ENCODE data around the gene AIMP2. TPM values are rescaled to one million over a fixed set of nuclear protein-coding genes. Genes with fewer than 3 reads are reported as not detected.
A peak's percentile ranks its signal among the peaks of the same experiment; 100 is the strongest.
"Not testable (repeated sequence)": the region's sequence is repeated elsewhere in the genome, so short reads cannot be mapped to it uniquely, and the experiment has no call there.

AIMP2 gene
- total RNA-seq, 1 experiment from 2014 or later, result 67.5 TPM

GRCh38 chr7:6035686-6036085, 26.6 kb downstream of the AIMP2 start:
- Histone ChIP-seq H3K4me1 (no peaks in the 10 kb centered on the region), H3K4me3 (no peak overlapping the region), H3K27me3 (no peaks in the 10 kb centered on the region), H3K36me3 (peaks cover 68% of the 10 kb centered on the region), H3K9me3 (replicated peaks) (no peaks in the 10 kb centered on the region), H3K27ac (no peak overlapping the region)
- DNase-seq, result no peak

DNA sequence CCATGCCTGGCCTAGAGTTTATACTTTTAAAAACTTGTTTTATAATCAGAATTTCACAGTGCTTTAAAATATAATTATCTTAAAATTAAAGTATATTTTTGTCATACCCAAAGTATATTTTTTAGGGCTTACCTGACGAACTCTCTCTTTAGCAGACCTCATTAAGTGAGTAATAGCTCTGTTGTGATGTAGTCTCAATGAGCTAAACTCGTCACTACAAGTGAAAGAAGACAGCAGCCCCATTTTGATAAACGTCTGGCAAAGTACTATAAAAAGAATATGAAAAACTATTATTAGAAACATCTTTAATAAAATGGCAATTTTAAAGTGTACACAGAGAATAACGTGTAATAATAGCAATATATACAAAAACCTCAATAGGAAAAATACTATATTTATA, 40.7 kb downstream of the AIMP2 start:
- H3K27ac ChIP-seq, result no peak overlapping the region
- no peaks in the 10 kb centered on the region for H3K27me3 ChIP-seq
- no peak overlapping the region for H3K4me3 ChIP-seq
- no peaks in the 10 kb centered on the region for H3K4me1 ChIP-seq
- DNase-seq, result no peak
- H3K36me3 ChIP-seq, result peaks cover 60% of the 10 kb centered on the region
- no peaks in the 10 kb centered on the region for H3K9me3 ChIP-seq (replicated peaks)

DNA sequence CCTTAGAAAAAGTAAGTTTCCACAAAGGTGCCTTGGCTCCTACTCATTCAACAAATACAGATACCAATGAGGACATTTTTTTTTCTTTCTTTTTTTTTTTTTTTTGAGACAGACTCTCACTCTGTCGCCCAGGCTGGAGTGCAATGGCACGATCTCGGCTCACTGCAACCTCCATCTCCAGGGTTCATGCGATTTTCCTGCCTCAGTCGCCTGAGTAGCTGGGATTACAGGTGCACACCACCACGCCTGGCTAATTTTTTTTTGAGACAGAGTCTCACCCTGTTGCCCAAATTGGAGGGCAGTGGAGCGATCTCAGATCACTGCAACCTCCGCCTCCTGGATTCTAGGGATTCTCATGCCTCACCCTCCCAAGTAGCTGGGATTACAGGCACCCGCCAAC, 42.1 kb downstream of the AIMP2 start:
- H3K27me3 ChIP-seq; H3K27ac ChIP-seq; H3K4me1 ChIP-seq; H3K4me3 ChIP-seq; H3K9me3 ChIP-seq (replicated peaks); DNase-seq: not testable (repeated sequence)
- peaks cover 52% of the 10 kb centered on the region for H3K36me3 ChIP-seq

GRCh38 chr7:6056616-6057015, 47.5 kb downstream of the AIMP2 start:
- no peak for DNase-seq
- no peak overlapping the region for H3K27ac ChIP-seq
- no peak overlapping the region for H3K4me3 ChIP-seq
- peaks cover 23% of the 10 kb centered on the region for H3K36me3 ChIP-seq
- H3K27me3 ChIP-seq, result no peaks in the 10 kb centered on the region
- peaks cover 5% of the 10 kb centered on the region for H3K4me1 ChIP-seq
- no peaks in the 10 kb centered on the region for H3K9me3 ChIP-seq (replicated peaks)

DNA sequence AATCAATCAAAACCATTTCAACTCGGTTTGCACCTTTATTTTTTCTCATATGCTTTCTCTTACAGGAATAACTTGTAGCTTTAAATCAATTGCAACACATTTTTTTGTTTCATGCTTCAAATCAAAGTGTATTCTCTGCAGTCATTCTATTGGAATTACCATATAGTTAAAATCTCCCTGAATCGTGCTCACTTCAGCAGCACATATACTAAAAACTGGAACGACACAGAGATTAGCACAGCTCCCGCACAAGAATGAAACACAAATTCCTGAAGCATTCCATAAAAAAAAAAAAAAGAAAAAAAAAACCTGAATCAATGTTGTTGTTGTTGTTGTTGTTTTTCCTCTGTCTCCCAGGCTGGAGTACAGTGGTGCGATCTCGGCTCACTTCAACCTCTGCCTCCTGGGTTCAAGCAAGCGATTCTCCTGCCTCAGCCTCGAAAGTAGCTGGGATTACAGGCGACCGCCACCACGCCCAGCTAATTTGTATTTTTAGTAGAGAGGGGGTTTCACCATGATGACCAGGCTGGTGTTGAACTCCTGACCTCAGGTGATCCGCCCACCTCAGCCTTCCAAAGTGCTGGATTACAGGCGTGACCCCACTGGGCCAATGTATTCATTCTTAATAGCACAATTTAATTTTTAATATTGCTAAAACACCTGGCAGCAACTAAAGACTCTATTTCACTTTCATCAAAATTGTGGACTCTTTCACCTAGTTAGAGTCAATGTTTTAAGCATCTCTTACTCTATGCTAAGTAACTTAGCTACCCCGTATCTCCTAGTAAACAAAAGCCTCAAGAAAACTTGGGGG, 48.5 kb downstream of the AIMP2 start:
- Histone ChIP-seq H3K9me3 (replicated peaks) (no peaks in the 10 kb centered on the region), H3K4me3 (peak overlapping the region; percentile 90), H3K27me3 (no peaks in the 10 kb centered on the region), H3K36me3 (peaks cover 17% of the 10 kb centered on the region), H3K4me1 (peaks cover 5% of the 10 kb centered on the region), H3K27ac (no peak overlapping the region)
- DNase-seq, result no peak

GRCh38 chr7:6059941-6060340, 50.9 kb downstream of the AIMP2 start:
- not testable (repeated sequence) for DNase-seq; H3K27me3 ChIP-seq; H3K27ac ChIP-seq; H3K36me3 ChIP-seq; H3K4me3 ChIP-seq; H3K9me3 ChIP-seq (replicated peaks); H3K4me1 ChIP-seq

DNA sequence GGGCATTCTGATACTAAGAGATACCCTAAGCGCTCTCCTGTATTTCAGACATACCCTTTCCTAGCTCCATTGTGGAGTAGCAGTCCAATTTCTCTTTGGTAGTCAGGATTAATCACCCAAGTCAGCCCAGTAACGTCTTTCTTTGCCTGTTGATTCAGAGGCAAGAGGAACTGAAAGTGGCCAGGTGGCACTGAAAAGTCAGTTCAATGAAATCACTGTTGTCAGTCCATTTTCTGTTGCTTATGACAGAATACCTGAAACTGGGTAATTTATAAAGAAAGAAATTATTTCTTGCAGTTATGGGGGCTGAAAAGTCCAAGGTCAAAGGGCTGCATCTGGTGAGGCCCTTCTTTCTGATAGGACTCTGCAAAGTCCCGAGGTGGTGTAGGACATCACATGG, 62.3 kb downstream of the AIMP2 start:
- no peaks in the 10 kb centered on the region for H3K9me3 ChIP-seq (replicated peaks)
- H3K27me3 ChIP-seq, result no peaks in the 10 kb centered on the region
- H3K4me1 ChIP-seq, result no peaks in the 10 kb centered on the region
- no peak overlapping the region for H3K4me3 ChIP-seq
- no peak for DNase-seq
- no peaks in the 10 kb centered on the region for H3K36me3 ChIP-seq
- no peak overlapping the region for H3K27ac ChIP-seq

Other genes starting within 250 kb of the AIMP2 start
- 44.3 and 47.4 TPM in 2 replicates for gene RNF216, start 227.6 kb upstream of the AIMP2 start, total RNA-seq (2014; rRNA removed; shearing (Covaris generic))
- not detected in 2 replicates for gene OCM, start 128.5 kb upstream of the AIMP2 start, total RNA-seq (2014; rRNA removed; shearing (Covaris generic))
- 68.5 and 73.6 TPM in 2 replicates for gene CCZ1, start 110.5 kb upstream of the AIMP2 start, total RNA-seq (2014; rRNA removed; shearing (Covaris generic))
- 0.18 TPM in 1 of 2 replicates, not detected in the other for gene RSPH10B, start 38.6 kb upstream of the AIMP2 start, total RNA-seq (2014; rRNA removed; shearing (Covaris generic))
- 15.4 and 18.4 TPM in 2 replicates for gene PMS2, start 223 bp upstream of the AIMP2 start, total RNA-seq (2014; rRNA removed; shearing (Covaris generic))
- 0.23 and 0.63 TPM in 2 replicates for gene ANKRD61, start 22.1 kb downstream of the AIMP2 start, total RNA-seq (2014; rRNA removed; shearing (Covaris generic))
- gene EIF2AK1, start 49.9 kb downstream of the AIMP2 start, total RNA-seq (2014; rRNA removed; shearing (Covaris generic)), result 75.3 and 75.5 TPM in 2 replicates
- gene USP42, start 95.7 kb downstream of the AIMP2 start, total RNA-seq (2014; rRNA removed; shearing (Covaris generic)), result 11.9 and 14.9 TPM in 2 replicates

Measured in SJCRH30 (cell line).